ENCODE data around the gene IER5L. TPM values are rescaled to one million over a fixed set of nuclear protein-coding genes. Genes with fewer than 3 reads are reported as not detected.
A peak's percentile ranks its signal among the peaks of the same experiment; 100 is the strongest.

The IER5L gene
- total RNA-seq, 2 experiments from 2014 or later: 2.6 to 2.8 TPM

DNA sequence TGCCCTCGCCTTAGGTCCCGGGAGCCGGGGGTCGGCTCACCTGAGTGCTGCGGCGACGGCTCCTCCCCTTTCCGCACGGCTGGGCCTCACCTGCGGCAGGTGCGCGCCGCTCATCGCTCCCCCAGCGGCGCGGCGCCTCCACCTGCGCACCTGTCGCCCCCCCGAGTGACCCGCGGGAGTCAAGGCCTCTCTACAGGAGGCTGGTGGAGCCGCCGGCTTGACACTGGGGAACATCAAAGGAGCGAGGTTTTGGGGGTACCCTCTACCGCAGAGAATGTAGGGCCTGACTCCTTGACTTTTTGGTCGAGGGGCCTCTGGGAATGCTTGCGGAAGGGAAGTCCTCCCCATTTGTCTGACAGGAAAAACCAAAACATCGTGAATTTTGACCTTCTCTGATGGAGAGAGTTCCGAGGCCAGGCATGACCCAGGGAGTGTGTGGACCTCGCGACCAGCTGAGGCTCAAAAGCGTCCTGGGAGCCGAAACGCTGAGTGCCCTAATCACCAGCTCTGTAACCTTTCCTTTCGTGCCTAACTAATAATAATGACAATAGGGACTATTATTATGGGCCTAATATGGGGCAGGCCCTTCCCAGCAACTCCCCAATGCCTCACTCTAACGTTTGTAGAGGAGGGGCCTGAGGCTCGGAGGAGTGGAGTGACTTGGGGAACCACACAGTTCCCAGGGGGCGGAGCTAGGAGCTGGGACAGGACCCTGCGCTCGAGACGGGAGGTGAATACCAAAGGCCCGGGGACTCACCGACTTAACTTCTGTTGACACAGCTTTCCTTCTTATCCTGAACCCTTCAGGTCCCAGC lies 714 bp upstream of the IER5L start:
- no peaks in the 10 kb centered on the region for H3K36me3 Mint-ChIP-seq (ENCODE audit: low read depth)
- DNase-seq (no peak), ATAC-seq (no peak)
- no peaks in the 10 kb centered on the region for H3K27me3 Mint-ChIP-seq
- H3K9me3 Mint-ChIP-seq (ENCODE audit: low read depth): no peaks in the 10 kb centered on the region
- no peak overlapping the region for H3K27ac Mint-ChIP-seq
- ChIA-PET CTCF (interaction anchor here (0.5 to 1.6 kb wide), 5 partner anchors 14 to 436 kb away, joined by 3 to 5 read pairs (median 3); no protein-coding TSS in a partner anchor), POLR2A (interaction anchor here (0.5 to 1.4 kb wide), 14 partner anchors 9 to 649 kb away, joined by 3 to 8 read pairs (median 4); no protein-coding TSS in a partner anchor)
- intact Hi-C loops (cut with DNase I, micrococcal nuclease): loop anchor here (1.0 to 10.0 kb wide), 8 partner anchors 24 to 709 kb away; partner anchors contain the start of gene DOLPP1 (in 1 of the 2)
- H3K4me1 Mint-ChIP-seq: peaks cover 7% of the 10 kb centered on the region
- no peak overlapping the region for H3K4me3 Mint-ChIP-seq

GRCh38 chr9:129177443-129177790 lies 644 bp downstream of the IER5L start:
- ChIA-PET CTCF (interaction anchor here (0.6 to 1.9 kb wide), 5 partner anchors 38 to 447 kb away, joined by 3 to 12 read pairs (median 5); no protein-coding TSS in a partner anchor), POLR2A (interaction anchor here (0.6 to 1.4 kb wide), 9 partner anchors 10 to 450 kb away, joined by 3 to 8 read pairs (median 4); no protein-coding TSS in a partner anchor)
- no peak for ATAC-seq
- H3K9me3 Mint-ChIP-seq (ENCODE audit: low read depth): no peaks in the 10 kb centered on the region
- peak overlapping the region; percentile 83 for H3K4me3 Mint-ChIP-seq
- intact Hi-C loops (cut with DNase I, micrococcal nuclease): loop anchor here (2.0 to 10.0 kb wide), 6 partner anchors 80 to 710 kb away; partner anchors contain the start of gene TOR1B (in 1 of the 2)
- peaks cover 7% of the 10 kb centered on the region for H3K4me1 Mint-ChIP-seq
- DNase-seq: no peak
- no peaks in the 10 kb centered on the region for H3K36me3 Mint-ChIP-seq (ENCODE audit: low read depth)
- H3K27ac Mint-ChIP-seq: no peak overlapping the region
- peaks cover 5% of the 10 kb centered on the region for H3K27me3 Mint-ChIP-seq

DNA sequence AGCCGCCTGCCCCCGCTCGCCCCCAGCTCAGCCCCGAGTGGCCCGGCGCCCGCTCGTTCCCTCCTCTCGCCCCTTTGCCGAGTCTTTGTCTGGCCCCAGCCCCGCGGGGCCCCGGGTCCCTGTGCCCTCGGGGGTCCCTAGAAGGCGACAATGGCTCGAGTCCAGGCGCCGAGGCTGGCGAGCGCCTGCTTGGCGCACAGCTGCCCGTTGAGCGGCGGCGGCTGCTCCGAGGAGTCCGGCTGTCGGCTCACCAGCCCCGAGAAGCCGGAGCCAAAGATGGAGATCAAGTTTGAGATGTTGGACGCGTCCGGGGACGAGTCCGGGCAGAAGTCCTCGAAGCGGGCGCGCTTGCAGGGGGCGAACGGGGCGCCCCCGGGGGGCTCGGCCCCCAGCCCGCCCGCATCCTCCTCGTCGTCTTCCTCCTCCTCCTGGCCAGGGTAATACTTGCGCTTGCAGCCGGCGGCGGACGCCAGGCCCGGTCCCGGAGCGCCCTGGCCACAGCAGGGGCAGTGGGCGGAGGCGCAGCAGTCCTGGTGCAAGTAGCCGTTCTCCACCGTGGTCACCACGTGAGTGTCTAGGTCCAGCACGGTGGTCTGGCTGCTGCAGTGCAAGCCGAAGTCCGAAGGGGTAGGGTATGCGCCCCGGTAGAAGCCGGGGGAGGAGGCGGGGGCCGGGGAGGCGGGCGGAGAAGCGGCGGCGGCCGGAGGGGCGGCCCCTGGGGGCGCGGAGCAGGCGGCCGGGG lies 1.2 kb downstream of the IER5L start:
- H3K4me3 Mint-ChIP-seq: peak overlapping the region; percentile 75
- POLR2A ChIA-PET: interaction anchor here (0.6 to 0.9 kb wide), 2 partner anchors 389 to 450 kb away, joined by 3 to 4 read pairs; no protein-coding TSS in a partner anchor

GRCh38 chr9:129175825-129176633 lies 2.0 kb downstream of the IER5L start:
- Mint-ChIP-seq H3K27me3 (peaks cover 5% of the 10 kb centered on the region), H3K4me3 (peak overlapping the region; percentile 75), H3K9me3 (ENCODE audit: low read depth) (no peaks in the 10 kb centered on the region), H3K4me1 (peaks cover 7% of the 10 kb centered on the region), H3K36me3 (ENCODE audit: low read depth) (no peaks in the 10 kb centered on the region), H3K27ac (peak overlapping the region; percentile 67)
- CTCF ChIA-PET: interaction anchor here (0.7 to 4.5 kb wide), 6 partner anchors 21 to 61 kb away, joined by 3 to 42 read pairs (median 12); no protein-coding TSS in a partner anchor
- ATAC-seq: peak; percentile 59
- intact Hi-C loops (cut with DNase I, micrococcal nuclease): loop anchor here (1.0 to 10.0 kb wide), 18 partner anchors 27 to 711 kb away; partner anchors contain the start of genes NTMT1 (in 1 of the 2), PTPA (in 1 of the 2) and TOR1B (in 1 of the 2)
- DNase-seq: peak; percentile 90
- POLR2A ChIA-PET: interaction anchor here (0.6 kb wide), 1 partner anchor 390 kb away, joined by 4 read pairs; no protein-coding TSS in a partner anchor

More for the DNA sequence above, 1.2 kb downstream of the IER5L start:
- no peak for ATAC-seq
- CTCF ChIA-PET: interaction anchor here (0.7 to 1.9 kb wide), 4 partner anchors 20 to 448 kb away, joined by 3 to 12 read pairs (median 4); no protein-coding TSS in a partner anchor
- H3K4me1 Mint-ChIP-seq: peaks cover 7% of the 10 kb centered on the region
- no peaks in the 10 kb centered on the region for H3K9me3 Mint-ChIP-seq (ENCODE audit: low read depth)
- H3K27me3 Mint-ChIP-seq: peaks cover 5% of the 10 kb centered on the region
- DNase-seq: peak; percentile 44
- H3K36me3 Mint-ChIP-seq (ENCODE audit: low read depth): no peaks in the 10 kb centered on the region
- intact Hi-C loops (cut with DNase I, micrococcal nuclease): loop anchor here (1.0 to 10.0 kb wide), 12 partner anchors 60 to 710 kb away; partner anchors contain the start of genes NTMT1 (in 1 of the 2) and TOR1B (in 1 of the 2)
- H3K27ac Mint-ChIP-seq: no peak overlapping the region

DNA sequence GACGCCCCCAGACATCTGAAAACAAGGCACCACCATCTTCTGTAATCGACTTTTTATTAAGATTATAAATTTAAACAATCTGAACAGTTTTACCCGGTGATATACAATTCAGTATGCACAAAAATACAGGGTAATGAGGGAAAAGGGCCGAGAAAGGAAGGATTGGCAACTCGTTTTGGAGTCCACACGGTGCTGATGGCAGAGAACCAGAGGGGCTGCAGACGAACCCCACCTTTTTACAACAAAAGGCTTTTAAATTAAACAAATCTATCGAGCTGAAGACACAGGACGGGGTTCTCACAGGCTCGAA lies 2.6 kb downstream of the IER5L start:
- Mint-ChIP-seq H3K9me3 (ENCODE audit: low read depth) (no peaks in the 10 kb centered on the region), H3K27me3 (peaks cover 5% of the 10 kb centered on the region), H3K27ac (peak overlapping the region; percentile 67), H3K4me1 (peaks cover 8% of the 10 kb centered on the region), H3K4me3 (peak overlapping the region; percentile 75), H3K36me3 (ENCODE audit: low read depth) (no peaks in the 10 kb centered on the region)
- DNase-seq: no peak
- intact Hi-C loops (cut with DNase I, micrococcal nuclease): loop anchor here (1.0 to 10.0 kb wide), 11 partner anchors 27 to 712 kb away; partner anchors contain the start of gene PTPA (in 1 of the 2)
- CTCF ChIA-PET: interaction anchor here (0.6 to 4.5 kb wide), 9 partner anchors 33 to 574 kb away, joined by 3 to 42 read pairs (median 4); no protein-coding TSS in a partner anchor
- POLR2A ChIA-PET: no interaction called here
- no peak for ATAC-seq

DNA sequence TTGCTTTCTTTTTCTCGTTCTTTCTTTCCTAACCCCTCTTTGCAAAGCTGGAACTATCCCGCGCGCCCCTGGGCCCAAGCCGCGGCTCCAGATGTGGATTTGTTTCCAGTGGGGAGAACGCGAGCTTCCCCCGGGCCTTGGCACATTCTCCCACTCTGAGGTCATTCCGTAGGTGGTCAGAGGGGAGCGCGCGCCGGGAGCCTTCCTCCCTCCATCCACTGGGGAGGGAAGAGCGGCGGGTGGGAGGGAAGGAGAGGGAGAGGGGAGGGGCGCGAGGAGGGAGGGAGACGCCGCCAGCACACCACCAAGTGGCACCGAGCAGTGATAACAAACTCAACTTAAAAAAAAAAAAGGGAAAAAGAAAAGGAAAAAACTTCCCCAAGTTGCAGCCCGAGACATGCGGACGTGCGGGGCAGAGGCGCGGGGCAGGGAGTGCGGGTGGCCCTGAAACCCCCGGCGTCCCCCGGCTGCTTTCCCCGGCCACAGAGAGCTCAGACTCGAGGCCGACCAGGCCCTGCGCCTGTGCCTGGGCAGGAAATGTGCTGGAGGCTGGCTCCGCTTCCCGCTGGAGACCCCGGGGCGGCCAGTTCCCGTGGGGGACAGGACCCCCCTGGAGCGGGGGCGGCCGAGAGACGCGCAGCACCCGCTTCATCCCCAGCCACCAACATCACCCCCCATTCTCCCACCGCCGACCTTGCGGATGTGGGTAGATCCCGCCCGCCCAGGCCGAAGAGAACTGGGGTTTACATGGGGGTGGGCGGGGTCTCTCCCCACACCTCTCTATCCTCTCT lies 3.1 kb downstream of the IER5L start:
- Mint-ChIP-seq H3K27ac (peak overlapping the region; percentile 67), H3K27me3 (peaks cover 5% of the 10 kb centered on the region), H3K9me3 (ENCODE audit: low read depth) (no peaks in the 10 kb centered on the region), H3K36me3 (ENCODE audit: low read depth) (no peaks in the 10 kb centered on the region), H3K4me3 (peak overlapping the region; percentile 75), H3K4me1 (peaks cover 13% of the 10 kb centered on the region)
- no peak for ATAC-seq
- intact Hi-C loops (cut with DNase I, micrococcal nuclease): loop anchor here (1.0 to 10.0 kb wide), 12 partner anchors 28 to 712 kb away; partner anchors contain the start of gene PTPA (in 1 of the 2)
- ChIA-PET CTCF (interaction anchor here (0.6 to 4.5 kb wide), 18 partner anchors 14 to 574 kb away, joined by 3 to 42 read pairs (median 4); partner anchors contain the start of genes C9orf50 and NTMT1), POLR2A (interaction anchor here (0.6 to 2.1 kb wide), 2 partner anchors 35 to 451 kb away, joined by 3 to 7 read pairs; partner anchors contain the start of gene NTMT1)
- DNase-seq: peak; percentile 61

DNA sequence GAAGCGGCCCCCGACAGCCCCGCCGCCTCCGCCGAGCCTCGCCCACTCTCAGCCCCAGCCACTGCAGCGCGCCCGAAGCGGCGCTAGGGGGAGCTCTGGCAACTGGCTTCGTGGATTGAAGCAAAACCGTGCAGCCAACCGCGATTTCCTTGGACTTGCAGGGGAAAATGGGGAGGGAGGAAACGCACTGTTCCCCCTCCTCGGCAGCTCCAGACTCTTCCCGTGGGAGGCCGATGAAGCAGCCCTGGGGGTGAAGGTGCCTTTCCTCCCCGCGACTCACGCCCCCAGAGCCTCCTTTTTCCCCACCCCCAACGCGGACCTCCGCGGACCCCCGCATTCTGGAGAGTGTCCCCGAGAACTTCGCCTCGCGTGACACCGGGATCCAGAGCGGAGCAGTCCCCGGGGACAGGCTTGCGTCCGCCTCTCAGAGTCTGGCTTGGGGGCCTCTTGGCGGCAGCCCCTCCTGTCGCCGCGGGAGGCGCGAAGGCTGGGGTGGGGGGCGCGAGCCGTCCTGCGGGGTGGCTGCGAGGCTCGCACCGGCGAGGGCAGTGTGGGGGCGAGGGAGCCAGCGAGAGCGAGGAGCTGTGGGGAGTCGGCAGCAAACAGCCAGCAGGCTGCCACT lies 3.8 kb downstream of the IER5L start:
- intact Hi-C loops (cut with DNase I, micrococcal nuclease): loop anchor here (1.0 to 10.0 kb wide), 8 partner anchors 29 to 436 kb away; no protein-coding TSS in a partner anchor
- H3K27ac Mint-ChIP-seq: peak overlapping the region; percentile 63
- no peak for ATAC-seq

DNA sequence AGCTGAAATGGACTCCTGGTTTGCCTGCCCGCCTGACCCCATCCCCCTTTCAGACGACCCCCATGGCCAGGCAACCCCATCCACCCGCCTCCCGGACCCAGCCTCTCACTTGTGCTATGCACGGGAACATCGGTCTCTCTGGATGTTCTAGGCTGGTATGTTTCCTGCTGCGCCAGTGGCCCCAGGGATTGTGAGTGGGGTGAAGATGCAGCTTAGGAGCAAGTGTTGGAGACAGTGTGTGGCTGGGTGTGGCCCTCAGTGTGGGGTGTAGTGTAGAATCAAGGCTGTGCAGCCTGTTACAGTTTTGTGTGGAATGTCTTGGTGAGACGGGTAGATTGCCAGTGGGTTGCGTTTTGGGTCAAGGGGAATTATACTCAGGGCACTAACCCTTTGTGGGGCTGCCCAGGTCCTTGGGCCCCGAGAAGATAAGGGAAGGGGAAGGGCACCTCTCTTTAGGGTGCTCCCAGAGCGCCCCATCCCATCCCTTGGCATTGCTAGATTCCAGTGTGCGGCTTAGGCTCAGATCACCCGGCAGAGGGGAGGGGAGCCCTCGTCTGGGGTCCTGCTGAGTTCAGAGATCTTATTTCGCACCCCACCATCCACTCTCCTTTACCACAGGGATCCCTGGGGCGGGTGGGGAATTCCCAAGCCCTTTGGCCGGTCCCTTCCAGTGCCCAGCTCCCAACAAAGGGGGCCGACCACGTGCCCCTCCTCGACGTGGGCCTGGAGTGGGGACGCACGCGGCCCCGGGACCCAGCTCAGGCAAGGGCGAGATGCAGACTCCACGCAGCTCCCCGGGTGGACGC lies 4.6 kb downstream of the IER5L start:
- CTCF ChIA-PET: interaction anchor here (0.6 to 4.5 kb wide), 25 partner anchors 13 to 465 kb away, joined by 3 to 42 read pairs (median 4); partner anchors contain the start of gene NTMT1
- peaks cover 5% of the 10 kb centered on the region for H3K27me3 Mint-ChIP-seq
- peaks cover 14% of the 10 kb centered on the region for H3K4me1 Mint-ChIP-seq
- intact Hi-C loops (cut with DNase I, micrococcal nuclease): loop anchor here (1.0 to 10.0 kb wide), 8 partner anchors 29 to 437 kb away; no protein-coding TSS in a partner anchor
- peak overlapping the region; percentile 75 for H3K4me3 Mint-ChIP-seq
- POLR2A ChIA-PET: interaction anchor here (0.7 to 2.1 kb wide), 3 partner anchors 34 to 452 kb away, joined by 3 to 7 read pairs (median 3); partner anchors contain the start of gene NTMT1
- H3K36me3 Mint-ChIP-seq (ENCODE audit: low read depth): no peaks in the 10 kb centered on the region
- DNase-seq (no peak), ATAC-seq (no peak)
- H3K9me3 Mint-ChIP-seq (ENCODE audit: low read depth): no peaks in the 10 kb centered on the region
- no peak overlapping the region for H3K27ac Mint-ChIP-seq

More for the DNA sequence above, 3.8 kb downstream of the IER5L start:
- Mint-ChIP-seq H3K27me3 (peaks cover 5% of the 10 kb centered on the region), H3K4me1 (peaks cover 14% of the 10 kb centered on the region), H3K36me3 (ENCODE audit: low read depth) (no peaks in the 10 kb centered on the region), H3K9me3 (ENCODE audit: low read depth) (no peaks in the 10 kb centered on the region), H3K4me3 (peak overlapping the region; percentile 75)
- DNase-seq: peak; percentile 90
- ChIA-PET POLR2A (interaction anchor here (0.6 to 2.1 kb wide), 4 partner anchors 34 to 452 kb away, joined by 3 to 7 read pairs (median 3); partner anchors contain the start of gene NTMT1), CTCF (interaction anchor here (0.6 to 4.5 kb wide), 26 partner anchors 13 to 464 kb away, joined by 3 to 42 read pairs (median 4); partner anchors contain the start of genes C9orf50 and NTMT1)

Measured in activated CD4-positive, alpha-beta T cell treated with anti-CD3 and anti-CD28 coated beads for 36 hours (primary cell).